Tibial nerve (tissue), 4 donors: Measurements from ENCODE around the gene SLC40A1. TPM values are rescaled to one million over a fixed set of nuclear protein-coding genes. Genes with fewer than 3 reads are reported as not detected.

Experiments
- DNase-seq, 2 donors: peaks; one replicate each; pipeline ENCODE4 v3.0.0-alpha.2; 2019; ENCODE audit warnings: low spot score in 2 of 2
- H3K27ac ChIP-seq, 4 donors: fragments of 200-600 bp; sonication (generic) in 3 of 4; one replicate each; pipeline ENCODE4 v1.5.1; 2017 to 2019; ENCODE audit warnings: mild to moderate bottlenecking in 1 of 4
- H3K27me3 ChIP-seq, 2 donors: fragments of 200-600 bp; sonication (generic) in 1 of 2; one replicate each; pipeline versions ENCODE4 v1.5.1 to v1.6.0; 2017 to 2019
- H3K36me3 ChIP-seq, 3 donors: fragments of 200-600 bp; sonication (generic); one replicate each; pipeline ENCODE4 v1.5.1; 2018 to 2019
- H3K4me1 ChIP-seq, 4 donors: fragments of 200-600 bp; sonication (generic) in 3 of 4; one replicate each; pipeline ENCODE4 v1.5.1; 2017 to 2019
- H3K4me3 ChIP-seq, 4 donors: fragments of 200-600 bp; sonication (generic) in 3 of 4; one replicate each; pipeline ENCODE4 v1.5.1; 2017 to 2019; ENCODE audit warnings: mild to moderate bottlenecking in 1 of 4, moderate library complexity in 1 of 4
- H3K9me3 ChIP-seq, 4 donors: fragments of 200-600 bp; sonication (generic) in 3 of 4; one replicate each; pipeline ENCODE4 v1.5.1; 2017 to 2019
- CTCF ChIP-seq, 5 experiments: fragments of 200-600 bp in 3 of 5; fragments of 450-650 bp in 2 of 5; sonication (generic) in 3 of 5; IDR thresholded peaks; one replicate each; pipeline ENCODE4 v1.5.1; 2016 to 2019; ENCODE audit warnings: antibody characterized with exemption in 5 of 5, mild to moderate bottlenecking in 3 of 5, moderate library complexity in 2 of 5
- EP300 ChIP-seq, 2 donors: sonication (generic); formaldehyde crosslinking; IDR thresholded peaks; one replicate each; pipeline ENCODE4 v1.6.1; 2017; ENCODE audit warnings: antibody characterized with exemption in 2 of 2, mild to moderate bottlenecking in 1 of 2
- POLR2A ChIP-seq, 2 donors: fragments of 450-650 bp; IDR thresholded peaks; one replicate each; pipeline ENCODE4 v1.6.1; 2017; ENCODE audit warnings: antibody characterized with exemption in 2 of 2, mild to moderate bottlenecking in 2 of 2, moderate library complexity in 2 of 2
- WGBS, 2 donors: methylation state at CpG; one replicate each; pipeline ENCODE4 v1.1.5; 2018; 5-methylcytosine and 5-hydroxymethylcytosine counted together
- total RNA-seq, 4 donors: library from RNA; depleted of rRNA; stranded (reverse); fragments of >200 nt; gene quantifications; one replicate each; pipeline ENCODE4 v1.1.0, GENCODE V29; 2016

The SLC40A1 gene
- total RNA-seq, 4 donors from 2014 or later = 26.0 to 51.1 (median 36.0) TPM

GRCh38 chr2:189526241-189526640 lies 54.3 kb downstream of the SLC40A1 start:
- no peak overlapping the region for H3K27ac ChIP-seq
- H3K4me1 ChIP-seq = peaks cover 0 to 33% (median 10%) of the 10 kb centered on the region in 4 donors
- no peaks in the 10 kb centered on the region for H3K27me3 ChIP-seq
- 84 to 92% methylated on average over 2 of the region's 2 CpGs for WGBS, 2 donors
- no peaks in the 10 kb centered on the region for H3K9me3 ChIP-seq
- no peak overlapping the region for H3K4me3 ChIP-seq
- no peaks in the 10 kb centered on the region for H3K36me3 ChIP-seq
- DNase-seq = no peak
- TF ChIP-seq CTCF (IDR thresholded peaks at IDR 0.05) = no peak
- no peak for TF ChIP-seq EP300 (IDR thresholded peaks at IDR 0.05)
- TF ChIP-seq POLR2A (IDR thresholded peaks at IDR 0.05) = no peak

- Histone ChIP-seq H3K9me3 (no peaks in the 10 kb centered on the region), H3K4me3 (no peak overlapping the region), H3K36me3 (no peaks in the 10 kb centered on the region), H3K4me1 (peaks cover 0 to 33% (median 10%) of the 10 kb centered on the region in 4 donors), H3K27ac (no peak overlapping the region), H3K27me3 (no peaks in the 10 kb centered on the region)
- 72 to 97% methylated on average over 4 of the region's 4 CpGs for WGBS, 2 donors
- no peak for DNase-seq
- TF ChIP-seq EP300 (IDR thresholded peaks at IDR 0.05) = no peak
- TF ChIP-seq CTCF (IDR thresholded peaks at IDR 0.05) = no peak
- no peak for TF ChIP-seq POLR2A (IDR thresholded peaks at IDR 0.05)
These were observed 55.8 kb downstream of the SLC40A1 start for GRCh38 chr2:189524746-189525145.

DNA sequence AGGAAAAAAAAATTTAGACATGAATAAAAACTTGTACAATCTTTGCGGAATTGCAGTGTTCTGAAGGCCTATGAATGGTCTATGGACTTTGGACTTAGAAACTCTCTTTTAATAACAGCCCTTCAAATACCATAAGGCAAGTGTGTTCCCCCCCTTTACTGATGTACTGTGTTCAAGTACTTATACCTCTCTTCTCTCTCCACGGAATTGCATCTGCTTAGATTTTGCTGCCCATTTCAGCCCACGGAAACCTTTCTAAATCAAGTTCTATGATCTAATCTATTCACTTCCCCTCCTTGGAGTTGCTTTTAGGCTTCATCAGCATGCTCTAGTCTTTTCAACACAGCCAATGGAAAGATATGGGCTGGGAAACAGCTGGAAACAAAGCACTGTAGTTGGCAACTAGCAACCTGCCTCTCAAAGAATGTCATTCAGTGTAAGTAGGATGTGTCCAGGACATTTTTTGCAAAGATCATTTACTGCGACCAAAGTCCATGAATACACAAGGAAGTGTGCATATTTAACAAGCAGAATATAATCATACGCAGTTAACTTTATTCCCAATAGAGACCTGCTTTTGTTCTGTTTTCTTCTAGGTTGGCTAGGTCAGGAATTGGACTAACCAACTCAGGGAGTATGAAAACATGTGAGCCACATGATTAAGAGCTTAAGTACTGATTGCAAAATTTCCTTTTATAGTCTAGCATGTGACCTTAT lies 58.0 kb downstream of the SLC40A1 start:
- peaks cover 0 to 25% (median 8%) of the 10 kb centered on the region in 4 donors for H3K4me1 ChIP-seq
- no peaks in the 10 kb centered on the region for H3K27me3 ChIP-seq
- H3K27ac ChIP-seq = peak overlapping the region; percentile 59 to 81 (median 72)
- 22 to 26% methylated on average over 5 of the region's 5 CpGs for WGBS, 2 donors
- no peaks in the 10 kb centered on the region for H3K9me3 ChIP-seq
- H3K36me3 ChIP-seq = no peaks in the 10 kb centered on the region
- no peak overlapping the region for H3K4me3 ChIP-seq
- peak in 1 of 2 donors; percentile 27 for DNase-seq
- TF ChIP-seq POLR2A (IDR thresholded peaks at IDR 0.05) (no peak), CTCF (IDR thresholded peaks at IDR 0.05) (no peak), EP300 (IDR thresholded peaks at IDR 0.05) (peak in 1 of 2 donors; percentile 61)

- 96 to 97% methylated on average over 2 of the region's 2 CpGs for WGBS, 2 donors
- peak overlapping the region; percentile 59 to 81 (median 72) for H3K27ac ChIP-seq
- TF ChIP-seq POLR2A (IDR thresholded peaks at IDR 0.05) = no peak
- no peak for TF ChIP-seq CTCF (IDR thresholded peaks at IDR 0.05)
These were observed 58.7 kb downstream of the SLC40A1 start for GRCh38 chr2:189521699-189522434.

More at GRCh38 chr2:189521699-189522434, 58.7 kb downstream of the SLC40A1 start:
- Histone ChIP-seq H3K36me3 (no peaks in the 10 kb centered on the region), H3K4me1 (peaks cover 0 to 20% (median 7%) of the 10 kb centered on the region in 4 donors), H3K27me3 (no peaks in the 10 kb centered on the region), H3K4me3 (no peak overlapping the region), H3K9me3 (no peaks in the 10 kb centered on the region)
- DNase-seq = no peak
